SK-N-SH treated with all-trans-retinoic acid at 6 μM for 48 hours (cell line): Measurements from ENCODE around the gene GPR152.

ENCODE experiments used
- ARNTL ChIP-seq: fragments of 450-650 bp; formaldehyde crosslinking; IDR thresholded peaks from 2 replicates; pipeline ENCODE4 v1.5.0; 2020; ENCODE audit warnings: low read depth, mild to moderate bottlenecking, moderate library complexity, borderline replicate concordance
- ESRRG ChIP-seq: fragments of 250-450 bp; sonication (Bioruptor Pico); IDR thresholded peaks from 2 replicates; pipeline ENCODE4 v1.6.1; 2021; ENCODE audit warnings: mild to moderate bottlenecking
- ISL1 ChIP-seq: fragments of 250-450 bp; sonication (Bioruptor Pico); IDR thresholded peaks from 2 replicates; pipeline ENCODE4 v2.1.2; 2022; ENCODE audit warnings: mild to moderate bottlenecking, moderate library complexity
- OSR1 ChIP-seq: fragments of 250-450 bp; sonication (Bioruptor Pico); IDR thresholded peaks from 2 replicates; pipeline ENCODE4 v1.8.0; 2022; ENCODE audit warnings: moderate library complexity, mild to moderate bottlenecking, inconsistent platforms
- TCF4 ChIP-seq: fragments of 250-450 bp; sonication (Bioruptor Pico); IDR thresholded peaks from 2 replicates; pipeline ENCODE4 v1.8.0; 2021; ENCODE audit warnings: mild to moderate bottlenecking, moderate library complexity, borderline replicate concordance
- TOX ChIP-seq: fragments of 250-450 bp; sonication (Bioruptor Pico); IDR thresholded peaks from 2 replicates; pipeline ENCODE4 v1.8.0; 2021; ENCODE audit warnings: mild to moderate bottlenecking, moderate library complexity, borderline replicate concordance
- ZFP30 ChIP-seq: fragments of 450-650 bp; formaldehyde crosslinking; IDR thresholded peaks from 2 replicates; pipeline ENCODE4 v1.5.0; 2022; ENCODE audit warnings: mild to moderate bottlenecking, moderate library complexity
- ZNF565 ChIP-seq: fragments of 450-650 bp; formaldehyde crosslinking; conservative IDR thresholded peaks from 2 replicates; pipeline ENCODE4 v1.5.0; 2020; ENCODE audit warnings: low read depth, mild to moderate bottlenecking, moderate library complexity
- ZNF70 ChIP-seq: fragments of 450-650 bp; formaldehyde crosslinking; IDR thresholded peaks from 2 replicates; pipeline ENCODE4 v1.5.0; 2020; ENCODE audit warnings: mild to moderate bottlenecking, moderate library complexity
- ZNF8 ChIP-seq: fragments of 450-650 bp; formaldehyde crosslinking; IDR thresholded peaks from 2 replicates; pipeline ENCODE4 v1.5.0; 2020; ENCODE audit warnings: mild to moderate bottlenecking, moderate library complexity
- TF ChIP-seq, protein P1 (sequence below): fragments of 250-450 bp; sonication (Bioruptor Pico); IDR thresholded peaks from 2 replicates; pipeline ENCODE4 v1.8.0; 2020; ENCODE audit warnings: mild to moderate bottlenecking, moderate library complexity, borderline replicate concordance
- TF ChIP-seq, protein P2 (sequence below): fragments of 250-450 bp; sonication (Bioruptor Pico); IDR thresholded peaks from 2 replicates; pipeline ENCODE4 v1.5.0; 2020; ENCODE audit warnings: mild to moderate bottlenecking, moderate library complexity
- TF ChIP-seq, protein P3 (sequence below): fragments of 250-450 bp; sonication (Bioruptor Pico); IDR thresholded peaks from 2 replicates; pipeline ENCODE4 v1.5.1; 2020; ENCODE audit warnings: low read depth, mild to moderate bottlenecking, moderate library complexity

DNA sequence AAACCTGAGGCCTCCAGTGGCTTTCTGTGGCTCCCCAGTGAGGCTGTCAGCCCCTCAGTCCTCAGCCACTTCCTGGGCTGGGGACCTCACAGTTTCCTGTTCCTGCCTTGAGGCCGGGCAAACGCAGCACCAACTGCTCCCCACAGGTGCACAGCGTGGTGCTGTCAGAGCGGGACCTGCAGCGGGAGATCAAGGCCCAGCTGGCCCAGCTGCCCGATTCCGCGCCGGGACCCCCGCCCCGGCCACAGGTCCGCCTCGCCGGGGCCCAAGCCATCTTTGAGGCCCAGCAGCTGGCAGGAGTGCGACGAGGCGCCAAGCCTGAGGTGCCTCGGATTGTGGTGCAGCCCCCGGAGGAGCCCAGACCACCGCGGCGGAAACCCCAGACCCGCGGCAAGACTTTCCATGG is 43.3 kb downstream of the GPR152 start:
- TF ChIP-seq ZNF565 (CRISPR knock-in tag) (no peak), ISL1 (CRISPR knock-in tag) (no peak), ARNTL (no peak), ZFP30 (CRISPR knock-in tag) (no peak), ZNF70 (CRISPR knock-in tag) (no peak), TCF4 (CRISPR knock-in tag) (no peak), ESRRG (CRISPR knock-in tag) (no peak), ZNF8 (CRISPR knock-in tag) (no peak), OSR1 (no peak), TOX (no peak)
- TF ChIP-seq, protein P1, sequence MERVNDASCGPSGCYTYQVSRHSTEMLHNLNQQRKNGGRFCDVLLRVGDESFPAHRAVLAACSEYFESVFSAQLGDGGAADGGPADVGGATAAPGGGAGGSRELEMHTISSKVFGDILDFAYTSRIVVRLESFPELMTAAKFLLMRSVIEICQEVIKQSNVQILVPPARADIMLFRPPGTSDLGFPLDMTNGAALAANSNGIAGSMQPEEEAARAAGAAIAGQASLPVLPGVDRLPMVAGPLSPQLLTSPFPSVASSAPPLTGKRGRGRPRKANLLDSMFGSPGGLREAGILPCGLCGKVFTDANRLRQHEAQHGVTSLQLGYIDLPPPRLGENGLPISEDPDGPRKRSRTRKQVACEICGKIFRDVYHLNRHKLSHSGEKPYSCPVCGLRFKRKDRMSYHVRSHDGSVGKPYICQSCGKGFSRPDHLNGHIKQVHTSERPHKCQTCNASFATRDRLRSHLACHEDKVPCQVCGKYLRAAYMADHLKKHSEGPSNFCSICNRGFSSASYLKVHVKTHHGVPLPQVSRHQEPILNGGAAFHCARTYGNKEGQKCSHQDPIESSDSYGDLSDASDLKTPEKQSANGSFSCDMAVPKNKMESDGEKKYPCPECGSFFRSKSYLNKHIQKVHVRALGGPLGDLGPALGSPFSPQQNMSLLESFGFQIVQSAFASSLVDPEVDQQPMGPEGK (CRISPR knock-in tag), result no peak
- TF ChIP-seq, protein P2, sequence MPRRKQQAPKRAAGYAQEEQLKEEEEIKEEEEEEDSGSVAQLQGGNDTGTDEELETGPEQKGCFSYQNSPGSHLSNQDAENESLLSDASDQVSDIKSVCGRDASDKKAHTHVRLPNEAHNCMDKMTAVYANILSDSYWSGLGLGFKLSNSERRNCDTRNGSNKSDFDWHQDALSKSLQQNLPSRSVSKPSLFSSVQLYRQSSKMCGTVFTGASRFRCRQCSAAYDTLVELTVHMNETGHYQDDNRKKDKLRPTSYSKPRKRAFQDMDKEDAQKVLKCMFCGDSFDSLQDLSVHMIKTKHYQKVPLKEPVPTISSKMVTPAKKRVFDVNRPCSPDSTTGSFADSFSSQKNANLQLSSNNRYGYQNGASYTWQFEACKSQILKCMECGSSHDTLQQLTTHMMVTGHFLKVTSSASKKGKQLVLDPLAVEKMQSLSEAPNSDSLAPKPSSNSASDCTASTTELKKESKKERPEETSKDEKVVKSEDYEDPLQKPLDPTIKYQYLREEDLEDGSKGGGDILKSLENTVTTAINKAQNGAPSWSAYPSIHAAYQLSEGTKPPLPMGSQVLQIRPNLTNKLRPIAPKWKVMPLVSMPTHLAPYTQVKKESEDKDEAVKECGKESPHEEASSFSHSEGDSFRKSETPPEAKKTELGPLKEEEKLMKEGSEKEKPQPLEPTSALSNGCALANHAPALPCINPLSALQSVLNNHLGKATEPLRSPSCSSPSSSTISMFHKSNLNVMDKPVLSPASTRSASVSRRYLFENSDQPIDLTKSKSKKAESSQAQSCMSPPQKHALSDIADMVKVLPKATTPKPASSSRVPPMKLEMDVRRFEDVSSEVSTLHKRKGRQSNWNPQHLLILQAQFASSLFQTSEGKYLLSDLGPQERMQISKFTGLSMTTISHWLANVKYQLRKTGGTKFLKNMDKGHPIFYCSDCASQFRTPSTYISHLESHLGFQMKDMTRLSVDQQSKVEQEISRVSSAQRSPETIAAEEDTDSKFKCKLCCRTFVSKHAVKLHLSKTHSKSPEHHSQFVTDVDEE (CRISPR knock-in tag), result no peak
- TF ChIP-seq, protein P3, sequence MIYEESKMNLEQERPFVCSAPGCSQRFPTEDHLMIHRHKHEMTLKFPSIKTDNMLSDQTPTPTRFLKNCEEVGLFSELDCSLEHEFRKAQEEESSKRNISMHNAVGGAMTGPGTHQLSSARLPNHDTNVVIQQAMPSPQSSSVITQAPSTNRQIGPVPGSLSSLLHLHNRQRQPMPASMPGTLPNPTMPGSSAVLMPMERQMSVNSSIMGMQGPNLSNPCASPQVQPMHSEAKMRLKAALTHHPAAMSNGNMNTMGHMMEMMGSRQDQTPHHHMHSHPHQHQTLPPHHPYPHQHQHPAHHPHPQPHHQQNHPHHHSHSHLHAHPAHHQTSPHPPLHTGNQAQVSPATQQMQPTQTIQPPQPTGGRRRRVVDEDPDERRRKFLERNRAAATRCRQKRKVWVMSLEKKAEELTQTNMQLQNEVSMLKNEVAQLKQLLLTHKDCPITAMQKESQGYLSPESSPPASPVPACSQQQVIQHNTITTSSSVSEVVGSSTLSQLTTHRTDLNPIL, result no peak
